IMR-90 (cell line): Measurements from ENCODE around the gene SAMSN1.

Source experiments
- CEBPB ChIP-seq: IDR thresholded peaks from 2 replicates; pipeline ENCODE4 v1.6.1; 2012; ENCODE audit warnings: low read depth, low read length, improper control_type of control experiment
- CHD1 ChIP-seq: IDR thresholded peaks from 2 replicates; pipeline ENCODE4 v1.6.1; 2012; ENCODE audit warnings: low read depth, low read length, improper control_type of control experiment
- FOS ChIP-seq: fragments of 150-350 bp; IDR thresholded peaks from 2 replicates; pipeline ENCODE4 v1.6.1; 2016; ENCODE audit warnings: low read depth, low read length
- MAFK ChIP-seq: IDR thresholded peaks from 2 replicates; pipeline ENCODE4 v1.6.1; 2012; ENCODE audit warnings: low read depth, low read length, improper control_type of control experiment
- MAZ ChIP-seq: IDR thresholded peaks from 2 replicates; pipeline ENCODE4 v1.6.1; 2012; ENCODE audit warnings: low read depth, mild to moderate bottlenecking, low read length, improper control_type of control experiment, moderate library complexity, borderline replicate concordance
- MXI1 ChIP-seq: IDR thresholded peaks from 2 replicates; pipeline ENCODE4 v1.6.1; 2012; ENCODE audit warnings: low read depth, mild to moderate bottlenecking, low read length, moderate library complexity, borderline replicate concordance
- POLR2A ChIP-seq: IDR thresholded peaks from 2 replicates; pipeline ENCODE4 v1.6.1; 2012; ENCODE audit warnings: mild to moderate bottlenecking, low read depth, low read length
- RAD21 ChIP-seq: IDR thresholded peaks from 2 replicates; pipeline ENCODE4 v1.6.1; 2012; ENCODE audit warnings: low read length, improper control_type of control experiment
- RFX5 ChIP-seq: IDR thresholded peaks from 2 replicates; pipeline ENCODE4 v1.8.0; 2012; ENCODE audit warnings: low read depth, mild to moderate bottlenecking, low read length, moderate library complexity
- SMC3 ChIP-seq: fragments of 150-350 bp; IDR thresholded peaks from 2 replicates; pipeline ENCODE4 v1.6.1; 2016; ENCODE audit warnings: low read depth, mild to moderate bottlenecking, antibody characterized with exemption, low read length, moderate library complexity
- TF ChIP-seq, protein P1 (sequence below): conservative IDR thresholded peaks from 2 replicates; pipeline ENCODE4 v1.5.1; 2012; ENCODE audit warnings: mild to moderate bottlenecking, low read depth, low read length, improper control_type of control experiment
- TF ChIP-seq, protein P2 (sequence below): fragments of 150-350 bp; IDR thresholded peaks from 2 replicates; pipeline ENCODE4 v1.6.1; 2017; ENCODE audit warnings: mild to moderate bottlenecking, antibody characterized with exemption, low read length, low read depth

DNA sequence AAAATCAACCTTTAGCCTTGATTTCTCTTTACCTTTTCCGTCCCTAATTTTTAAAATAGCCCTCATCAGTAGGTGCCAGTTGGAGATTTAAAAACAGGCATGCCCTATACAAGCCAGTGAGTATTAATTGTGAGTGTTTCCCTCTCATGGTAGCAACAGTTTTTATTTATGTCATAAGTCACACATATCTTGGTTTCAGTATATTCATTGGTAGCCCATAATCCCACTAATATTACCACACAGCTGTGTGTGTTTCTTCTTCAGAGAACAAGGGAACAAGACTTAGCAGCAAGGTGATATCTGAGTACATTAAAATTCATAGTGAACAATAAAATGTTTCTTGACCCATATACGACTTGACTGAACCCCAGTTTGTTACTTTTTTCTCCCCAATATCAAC is 94.6 kb downstream of the SAMSN1 start:
- TF ChIP-seq, protein P1, sequence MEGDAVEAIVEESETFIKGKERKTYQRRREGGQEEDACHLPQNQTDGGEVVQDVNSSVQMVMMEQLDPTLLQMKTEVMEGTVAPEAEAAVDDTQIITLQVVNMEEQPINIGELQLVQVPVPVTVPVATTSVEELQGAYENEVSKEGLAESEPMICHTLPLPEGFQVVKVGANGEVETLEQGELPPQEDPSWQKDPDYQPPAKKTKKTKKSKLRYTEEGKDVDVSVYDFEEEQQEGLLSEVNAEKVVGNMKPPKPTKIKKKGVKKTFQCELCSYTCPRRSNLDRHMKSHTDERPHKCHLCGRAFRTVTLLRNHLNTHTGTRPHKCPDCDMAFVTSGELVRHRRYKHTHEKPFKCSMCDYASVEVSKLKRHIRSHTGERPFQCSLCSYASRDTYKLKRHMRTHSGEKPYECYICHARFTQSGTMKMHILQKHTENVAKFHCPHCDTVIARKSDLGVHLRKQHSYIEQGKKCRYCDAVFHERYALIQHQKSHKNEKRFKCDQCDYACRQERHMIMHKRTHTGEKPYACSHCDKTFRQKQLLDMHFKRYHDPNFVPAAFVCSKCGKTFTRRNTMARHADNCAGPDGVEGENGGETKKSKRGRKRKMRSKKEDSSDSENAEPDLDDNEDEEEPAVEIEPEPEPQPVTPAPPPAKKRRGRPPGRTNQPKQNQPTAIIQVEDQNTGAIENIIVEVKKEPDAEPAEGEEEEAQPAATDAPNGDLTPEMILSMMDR: no peak
- no peak for TF ChIP-seq RFX5
- TF ChIP-seq RAD21: no peak
- TF ChIP-seq POLR2A: no peak
- no peak for TF ChIP-seq SMC3
- TF ChIP-seq CEBPB: no peak
- no peak for TF ChIP-seq CHD1
- TF ChIP-seq MXI1: no peak
- TF ChIP-seq MAZ: no peak
- TF ChIP-seq MAFK: no peak
- TF ChIP-seq, protein P2, sequence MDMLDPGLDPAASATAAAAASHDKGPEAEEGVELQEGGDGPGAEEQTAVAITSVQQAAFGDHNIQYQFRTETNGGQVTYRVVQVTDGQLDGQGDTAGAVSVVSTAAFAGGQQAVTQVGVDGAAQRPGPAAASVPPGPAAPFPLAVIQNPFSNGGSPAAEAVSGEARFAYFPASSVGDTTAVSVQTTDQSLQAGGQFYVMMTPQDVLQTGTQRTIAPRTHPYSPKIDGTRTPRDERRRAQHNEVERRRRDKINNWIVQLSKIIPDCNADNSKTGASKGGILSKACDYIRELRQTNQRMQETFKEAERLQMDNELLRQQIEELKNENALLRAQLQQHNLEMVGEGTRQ: no peak
- TF ChIP-seq FOS: no peak
